HTR-8/SVneo (cell line): ENCODE data around the gene MRPS2.

Experiments used
- DNase-seq: peaks from one replicate; pipeline ENCODE4 v3.0.0; 2011; ENCODE audit warnings: low spot score, mixed read lengths; ENCODE audit not compliant: insufficient read length
- FAIRE-seq: peaks from 2 replicates; lab custom pipeline; 2011; peaks lifted over from hg19 to GRCh38; lab: Jason Lieb, UNC

MRPS2 gene

GRCh38 chr9:135498381-135499126, 1.9 kb upstream of the MRPS2 start:
- no peak for FAIRE-seq

GRCh38 chr9:135499326-135500070, 984 bp upstream of the MRPS2 start:
- FAIRE-seq (no peak), DNase-seq (peak; percentile 82)

More at GRCh38 chr9:135498381-135499126, 1.9 kb upstream of the MRPS2 start:
- DNase-seq = no peak

- DNase-seq (no peak), FAIRE-seq (no peak)
Observed at GRCh38 chr9:135500071-135500524, 384 bp upstream of the MRPS2 start.

GRCh38 chr9:135501261-135502167, 1.0 kb downstream of the MRPS2 start:
- FAIRE-seq (no peak), DNase-seq (peak; percentile 44)

- FAIRE-seq = no peak
- DNase-seq = no peak
Observed at GRCh38 chr9:135502168-135502872, 1.8 kb downstream of the MRPS2 start.

GRCh38 chr9:135502873-135503321, 2.4 kb downstream of the MRPS2 start:
- FAIRE-seq = no peak

GRCh38 chr9:135503371-135504261, 3.1 kb downstream of the MRPS2 start:
- DNase-seq = no peak
- FAIRE-seq = no peak

More at GRCh38 chr9:135502873-135503321, 2.4 kb downstream of the MRPS2 start:
- no peak for DNase-seq

GRCh38 chr9:135504262-135505243, 4.1 kb downstream of the MRPS2 start:
- DNase-seq (peak; percentile 60), FAIRE-seq (peak; percentile 40)

GRCh38 chr9:135505406-135506187, 5.1 kb downstream of the MRPS2 start:
- DNase-seq (no peak), FAIRE-seq (no peak)

GRCh38 chr9:135506327-135507103, 6.0 kb downstream of the MRPS2 start:
- no peak for DNase-seq
- FAIRE-seq = no peak

- DNase-seq (no peak), FAIRE-seq (no peak)
Observed at GRCh38 chr9:135507104-135508035, 6.9 kb downstream of the MRPS2 start.

- no peak for FAIRE-seq
Observed at GRCh38 chr9:135508211-135508820, 7.8 kb downstream of the MRPS2 start.

GRCh38 chr9:135509458-135509857, 9.0 kb downstream of the MRPS2 start:
- DNase-seq (no peak), FAIRE-seq (no peak)

More at GRCh38 chr9:135508211-135508820, 7.8 kb downstream of the MRPS2 start:
- no peak for DNase-seq

- FAIRE-seq = no peak
- no peak for DNase-seq
Observed at GRCh38 chr9:135512241-135512603, 11.7 kb downstream of the MRPS2 start.

GRCh38 chr9:135512904-135513303, 12.4 kb downstream of the MRPS2 start:
- no peak for DNase-seq
- FAIRE-seq = no peak
